ENCODE measurements around the gene ODR4. TPM values are rescaled to one million over a fixed set of nuclear protein-coding genes. Genes with fewer than 3 reads are reported as not detected.
"Not testable (repeated sequence)": the region's sequence is repeated elsewhere in the genome, so short reads cannot be mapped to it uniquely, and the experiment has no call there.

Gene ODR4
- total RNA-seq, 2 experiments from 2014 or later: 12.1 to 12.8 TPM

GRCh38 chr1:186424539-186424938 is 48.9 kb downstream of the ODR4 start:
- Mint-ChIP-seq H3K9me3 (ENCODE audit: insufficient read depth) (peaks cover 3% of the 10 kb centered on the region), H3K27ac (no peak overlapping the region), H3K36me3 (ENCODE audit: low read depth) (peaks cover 13% of the 10 kb centered on the region), H3K4me3 (no peak overlapping the region), H3K4me1 (ENCODE audit: low read depth) (peaks cover 22% of the 10 kb centered on the region), H3K27me3 (ENCODE audit: low read depth) (no peaks in the 10 kb centered on the region)
- DNase-seq (no peak), ATAC-seq (no peak)
- POLR2A ChIA-PET: no interaction called here
- CTCF ChIA-PET: interaction anchor here (1.2 kb wide), 1 partner anchor 49 kb away, joined by 3 read pairs; the partner anchor contains the start of gene TPR

- CTCF ChIA-PET: no interaction called here
- H3K27ac Mint-ChIP-seq: no peak overlapping the region
- H3K9me3 Mint-ChIP-seq (ENCODE audit: insufficient read depth): peaks cover 3% of the 10 kb centered on the region
- ATAC-seq (no peak), DNase-seq (no peak)
- POLR2A ChIA-PET: no interaction called here
- no peak overlapping the region for H3K4me3 Mint-ChIP-seq
- H3K4me1 Mint-ChIP-seq (ENCODE audit: low read depth): peaks cover 10% of the 10 kb centered on the region
- H3K36me3 Mint-ChIP-seq (ENCODE audit: low read depth): peaks cover 7% of the 10 kb centered on the region
- H3K27me3 Mint-ChIP-seq (ENCODE audit: low read depth): no peaks in the 10 kb centered on the region
These were observed 50.5 kb downstream of the ODR4 start for GRCh38 chr1:186426118-186426517.

- Mint-ChIP-seq H3K27me3 (ENCODE audit: low read depth) (no peaks in the 10 kb centered on the region), H3K4me1 (ENCODE audit: low read depth) (peaks cover 7% of the 10 kb centered on the region), H3K9me3 (ENCODE audit: insufficient read depth) (peaks cover 3% of the 10 kb centered on the region), H3K4me3 (no peak overlapping the region), H3K36me3 (ENCODE audit: low read depth) (peaks cover 5% of the 10 kb centered on the region), H3K27ac (no peak overlapping the region)
- CTCF ChIA-PET: no interaction called here
- DNase-seq: no peak
- POLR2A ChIA-PET: no interaction called here
- ATAC-seq: no peak
These were observed 53.4 kb downstream of the ODR4 start for GRCh38 chr1:186429017-186429416.

- H3K9me3 Mint-ChIP-seq (ENCODE audit: insufficient read depth): no peaks in the 10 kb centered on the region
- H3K4me1 Mint-ChIP-seq (ENCODE audit: low read depth): peaks cover 5% of the 10 kb centered on the region
- no peaks in the 10 kb centered on the region for H3K36me3 Mint-ChIP-seq (ENCODE audit: low read depth)
- H3K27me3 Mint-ChIP-seq (ENCODE audit: low read depth): no peaks in the 10 kb centered on the region
- ChIA-PET POLR2A (no interaction called here), CTCF (interaction anchor here (0.6 kb wide), 1 partner anchor 31 kb away, joined by 4 read pairs; no protein-coding TSS in a partner anchor)
- no peak overlapping the region for H3K4me3 Mint-ChIP-seq
- ATAC-seq (no peak), DNase-seq (no peak)
- H3K27ac Mint-ChIP-seq: no peak overlapping the region
These were observed 59.7 kb downstream of the ODR4 start for GRCh38 chr1:186435336-186435735.

GRCh38 chr1:186438567-186438966 is 62.9 kb downstream of the ODR4 start:
- ChIA-PET CTCF (no interaction called here), POLR2A (no interaction called here)
- Mint-ChIP-seq H3K9me3 (ENCODE audit: insufficient read depth) (no peaks in the 10 kb centered on the region), H3K27me3 (ENCODE audit: low read depth) (no peaks in the 10 kb centered on the region), H3K4me3 (no peak overlapping the region), H3K27ac (no peak overlapping the region), H3K36me3 (ENCODE audit: low read depth) (no peaks in the 10 kb centered on the region), H3K4me1 (ENCODE audit: low read depth) (peaks cover 10% of the 10 kb centered on the region)
- no peak for DNase-seq
- no peak for ATAC-seq

- ChIA-PET POLR2A (no interaction called here), CTCF (no interaction called here)
- DNase-seq: no peak
- no peak overlapping the region for H3K4me3 Mint-ChIP-seq
- no peak for ATAC-seq
- H3K9me3 Mint-ChIP-seq (ENCODE audit: insufficient read depth): no peaks in the 10 kb centered on the region
- no peaks in the 10 kb centered on the region for H3K27me3 Mint-ChIP-seq (ENCODE audit: low read depth)
- peaks cover 5% of the 10 kb centered on the region for H3K4me1 Mint-ChIP-seq (ENCODE audit: low read depth)
- H3K36me3 Mint-ChIP-seq (ENCODE audit: low read depth): no peaks in the 10 kb centered on the region
- no peak overlapping the region for H3K27ac Mint-ChIP-seq
These were observed 64.9 kb downstream of the ODR4 start for GRCh38 chr1:186440584-186440983.

- no peak overlapping the region for H3K4me3 Mint-ChIP-seq
- no peak for DNase-seq
- peaks cover 5% of the 10 kb centered on the region for H3K4me1 Mint-ChIP-seq (ENCODE audit: low read depth)
- ChIA-PET CTCF (interaction anchor here (1.0 kb wide), 1 partner anchor 39 kb away, joined by 4 read pairs; no protein-coding TSS in a partner anchor), POLR2A (no interaction called here)
- H3K27ac Mint-ChIP-seq: no peak overlapping the region
- H3K9me3 Mint-ChIP-seq (ENCODE audit: insufficient read depth): no peaks in the 10 kb centered on the region
- no peaks in the 10 kb centered on the region for H3K36me3 Mint-ChIP-seq (ENCODE audit: low read depth)
- ATAC-seq: no peak
- no peaks in the 10 kb centered on the region for H3K27me3 Mint-ChIP-seq (ENCODE audit: low read depth)
These were observed 67.2 kb downstream of the ODR4 start for GRCh38 chr1:186442651-186443375.

GRCh38 chr1:186443638-186444037 is 68.0 kb downstream of the ODR4 start:
- H3K36me3 Mint-ChIP-seq (ENCODE audit: low read depth): no peaks in the 10 kb centered on the region
- POLR2A ChIA-PET: interaction anchor here (0.6 kb wide), 1 partner anchor 109 kb away, joined by 3 read pairs; no protein-coding TSS in a partner anchor
- DNase-seq: no peak
- no peaks in the 10 kb centered on the region for H3K9me3 Mint-ChIP-seq (ENCODE audit: insufficient read depth)
- H3K27me3 Mint-ChIP-seq (ENCODE audit: low read depth): no peaks in the 10 kb centered on the region
- H3K27ac Mint-ChIP-seq: no peak overlapping the region
- H3K4me3 Mint-ChIP-seq: no peak overlapping the region
- no peak for ATAC-seq
- CTCF ChIA-PET: no interaction called here
- H3K4me1 Mint-ChIP-seq (ENCODE audit: low read depth): peaks cover 5% of the 10 kb centered on the region

- POLR2A ChIA-PET: no interaction called here
- Mint-ChIP-seq H3K27me3 (ENCODE audit: low read depth) (no peaks in the 10 kb centered on the region), H3K36me3 (ENCODE audit: low read depth) (no peaks in the 10 kb centered on the region), H3K4me1 (ENCODE audit: low read depth) (peaks cover 5% of the 10 kb centered on the region), H3K27ac (no peak overlapping the region), H3K4me3 (no peak overlapping the region), H3K9me3 (ENCODE audit: insufficient read depth) (no peaks in the 10 kb centered on the region)
- no peak for ATAC-seq
- CTCF ChIA-PET: no interaction called here
- no peak for DNase-seq
These were observed 70.5 kb downstream of the ODR4 start for GRCh38 chr1:186446152-186446551.

GRCh38 chr1:186454981-186455380 is 79.3 kb downstream of the ODR4 start:
- no peaks in the 10 kb centered on the region for H3K9me3 Mint-ChIP-seq (ENCODE audit: insufficient read depth)
- no peak overlapping the region for H3K27ac Mint-ChIP-seq
- H3K27me3 Mint-ChIP-seq (ENCODE audit: low read depth): no peaks in the 10 kb centered on the region
- ChIA-PET CTCF (no interaction called here), POLR2A (no interaction called here)
- H3K4me1 Mint-ChIP-seq (ENCODE audit: low read depth): no peaks in the 10 kb centered on the region
- no peaks in the 10 kb centered on the region for H3K36me3 Mint-ChIP-seq (ENCODE audit: low read depth)
- ATAC-seq (no peak), DNase-seq (no peak)
- H3K4me3 Mint-ChIP-seq: no peak overlapping the region

- Mint-ChIP-seq H3K36me3 (ENCODE audit: low read depth) (no peaks in the 10 kb centered on the region), H3K9me3 (ENCODE audit: insufficient read depth) (no peaks in the 10 kb centered on the region), H3K27ac (no peak overlapping the region), H3K27me3 (ENCODE audit: low read depth) (peaks cover 4% of the 10 kb centered on the region), H3K4me3 (no peak overlapping the region), H3K4me1 (ENCODE audit: low read depth) (no peaks in the 10 kb centered on the region)
- CTCF ChIA-PET: no interaction called here
- ATAC-seq (no peak), DNase-seq (no peak)
- POLR2A ChIA-PET: no interaction called here
These were observed 81.2 kb downstream of the ODR4 start for GRCh38 chr1:186456729-186457255.

GRCh38 chr1:186459161-186459560 is 83.5 kb downstream of the ODR4 start:
- H3K4me3 Mint-ChIP-seq; ATAC-seq; H3K4me1 Mint-ChIP-seq (ENCODE audit: low read depth); H3K36me3 Mint-ChIP-seq (ENCODE audit: low read depth); DNase-seq; H3K27ac Mint-ChIP-seq; H3K27me3 Mint-ChIP-seq (ENCODE audit: low read depth); POLR2A ChIA-PET; H3K9me3 Mint-ChIP-seq (ENCODE audit: insufficient read depth); CTCF ChIA-PET: not testable (repeated sequence)

- Mint-ChIP-seq H3K4me3 (no peak within 1 kb of the TSS), H3K27me3 (ENCODE audit: low read depth) (peaks cover 4% of the 10 kb centered on the region), H3K4me1 (ENCODE audit: low read depth) (no peaks in the 10 kb centered on the region), H3K27ac (no peak within 1 kb of the TSS), H3K9me3 (ENCODE audit: insufficient read depth) (no peaks in the 10 kb centered on the region), H3K36me3 (ENCODE audit: low read depth) (no peaks in the 10 kb centered on the region)
- ATAC-seq (no peak), DNase-seq (no peak)
- ChIA-PET POLR2A (no interaction called here), CTCF (no interaction called here)
These were observed 85.4 kb downstream of the ODR4 start, which contains the start of gene PDC for GRCh38 chr1:186461014-186461413. PDC (minus strand) TSS chr1:186461114; CDS start chr1:186449459, 11,655 bp downstream.
